Liver (tissue), 3 donors: ENCODE results near the gene MYO1C.

Source experiments
- ATF3 ChIP-seq: IDR thresholded peaks from 2 replicates; pipeline ENCODE4 v1.6.1; 2016; ENCODE audit warnings: antibody characterized with exemption
- CTCF ChIP-seq: fragments of 150-350 bp; IDR thresholded peaks from 2 replicates; pipeline ENCODE4 v1.5.1; 2017; ENCODE audit warnings: improper control_type of control experiment, low read depth, low read length; ENCODE audit not compliant: missing input control
- EGR1 ChIP-seq, 2 donors: IDR thresholded peaks; 2 replicates each; pipeline ENCODE4 v1.6.1; 2016 to 2018; ENCODE audit warnings: antibody characterized with exemption in 2 of 2, low read depth in 2 of 2
- FOXA1 ChIP-seq: IDR thresholded peaks from 2 replicates; pipeline ENCODE4 v1.6.1; 2016; ENCODE audit warnings: antibody characterized with exemption
- HNF4A ChIP-seq, 2 donors: conservative IDR thresholded peaks; 2 replicates each; pipeline ENCODE4 v1.6.1; 2016; ENCODE audit warnings: antibody characterized with exemption in 2 of 2, mild to moderate bottlenecking in 2 of 2
- JUND ChIP-seq, 2 donors: IDR thresholded peaks; 2 replicates each; pipeline ENCODE4 v1.6.1; 2016; ENCODE audit warnings: antibody characterized with exemption in 2 of 2
- MAX ChIP-seq: IDR thresholded peaks from 2 replicates; pipeline ENCODE4 v1.6.1; 2016; ENCODE audit warnings: antibody characterized with exemption
- RAD21 ChIP-seq, 2 donors: IDR thresholded peaks; 2 replicates each; pipeline ENCODE4 v1.6.1; 2016; ENCODE audit warnings: antibody characterized with exemption in 2 of 2, mild to moderate bottlenecking in 2 of 2
- REST ChIP-seq: IDR thresholded peaks from 2 replicates; pipeline ENCODE4 v1.6.1; 2016; ENCODE audit warnings: antibody characterized with exemption, mild to moderate bottlenecking
- RXRA ChIP-seq, 2 donors: IDR thresholded peaks; 2 replicates each; pipeline ENCODE4 v1.6.1; 2017 to 2018; ENCODE audit warnings: antibody characterized with exemption in 2 of 2, mild to moderate bottlenecking in 1 of 2
- SP1 ChIP-seq: IDR thresholded peaks from 2 replicates; pipeline ENCODE4 v1.6.1; 2018; ENCODE audit warnings: antibody characterized with exemption, mild to moderate bottlenecking
- TAF1 ChIP-seq: conservative IDR thresholded peaks from 2 replicates; pipeline ENCODE4 v1.6.1; 2016; ENCODE audit warnings: antibody characterized with exemption, mild to moderate bottlenecking
- YY1 ChIP-seq: IDR thresholded peaks from 2 replicates; pipeline ENCODE4 v1.6.1; 2016; ENCODE audit warnings: antibody characterized with exemption, mild to moderate bottlenecking
- ZBTB33 ChIP-seq: IDR thresholded peaks from 2 replicates; pipeline ENCODE4 v1.6.1; 2016; ENCODE audit warnings: antibody characterized with exemption
- donor health status: healthy.
- donor health status: healthy.

GRCh38 chr17:1506649-1507267 lies 14.3 kb upstream of the MYO1C start:
- TF ChIP-seq CTCF = no peak
- no peak for TF ChIP-seq TAF1
- no peak for TF ChIP-seq EGR1 (IDR thresholded peaks at IDR 0.05; ENCODE audit: low read depth in 2 of 2)
- no peak for TF ChIP-seq SP1
- no peak for TF ChIP-seq REST
- no peak for TF ChIP-seq RXRA (IDR thresholded peaks at IDR 0.05)
- no peak for TF ChIP-seq ATF3
- TF ChIP-seq MAX = no peak
- no peak for TF ChIP-seq RAD21 (IDR thresholded peaks at IDR 0.05)
- no peak for TF ChIP-seq JUND (IDR thresholded peaks at IDR 0.05)
- no peak for TF ChIP-seq YY1
- TF ChIP-seq ZBTB33 = no peak
- TF ChIP-seq FOXA1 = no peak
- TF ChIP-seq HNF4A (conservative IDR thresholded peaks at IDR 0.05) = no peak
